IMR-90 (cell line): Measurements from ENCODE around the gene CACNG7. TPM values are rescaled to one million over a fixed set of nuclear protein-coding genes. Genes with fewer than 3 reads are reported as not detected.

ENCODE experiments used
- ATAC-seq: fragments of 200-7000 bp; cut with Tn5 transposase; 2 replicates; pipeline ENCODE4 v1.9.1; 2020; ENCODE audit warnings: low read depth, mild to moderate bottlenecking, moderate library complexity
- BruUV-seq: library from RNA; stranded (reverse); fragments of 400-500 nt; replicated peaks from 2 replicates; lab custom pipeline; 2021; lab: Mats Ljungman, UMichigan
- CTCF ChIA-PET: fragments of 300-600 bp; formaldehyde crosslinking; extraction: SDS; loops from one replicate; lab custom pipeline; 2021; ENCODE audit warnings: antibody characterized with exemption; lab: Yijun Ruan, JAX
- POLR2A ChIA-PET: fragments of 300-600 bp; sonication (Branson Sonifier 250); formaldehyde crosslinking; loops from one replicate; lab custom pipeline; 2022; ENCODE audit warnings: antibody characterized with exemption; ENCODE audit not compliant: unreplicated experiment; lab: Charles Lee
- DNase-seq: peaks from one replicate; pipeline ENCODE4 v3.0.0; 2013
- H2AFZ ChIP-seq: replicated peaks from 2 replicates; pipeline ENCODE3; 2013; ENCODE audit warnings: low read length, mild to moderate bottlenecking; ENCODE audit not compliant: poor library complexity
- H2AK5ac ChIP-seq: 2 replicates; pipeline ENCODE4 v1.6.1; 2013; ENCODE audit warnings: low read depth, low read length, inconsistent platforms
- H2AK9ac ChIP-seq: replicated peaks from 2 replicates; pipeline ENCODE3; 2013; ENCODE audit warnings: mild to moderate bottlenecking, low read depth, low read length, moderate library complexity; ENCODE audit not compliant: poor library complexity
- H2BK120ac ChIP-seq: 2 replicates; pipeline ENCODE4 v1.6.1; 2013; ENCODE audit warnings: low read depth, low read length, inconsistent platforms
- H2BK15ac ChIP-seq: 3 replicates; pipeline ENCODE4 v1.6.1; 2013; ENCODE audit warnings: low read depth, low read length, inconsistent platforms
- H2BK20ac ChIP-seq: 2 replicates; pipeline ENCODE4 v1.6.1; 2013; ENCODE audit warnings: low read depth, mild to moderate bottlenecking, inconsistent platforms, low read length, moderate library complexity
- H2BK5ac ChIP-seq: 2 replicates; pipeline ENCODE4 v1.6.1; 2013; ENCODE audit warnings: mild to moderate bottlenecking, low read depth, low read length, inconsistent platforms; ENCODE audit not compliant: poor library complexity, severe bottlenecking
- H3K14ac ChIP-seq: replicated peaks from 2 replicates; pipeline ENCODE4 v1.6.1; 2013; ENCODE audit warnings: low read depth, low read length, inconsistent platforms
- H3K18ac ChIP-seq: 2 replicates; pipeline ENCODE4 v1.6.1; 2013; ENCODE audit warnings: low read depth, low read length, control low read depth
- H3K23ac ChIP-seq: 2 replicates; pipeline ENCODE4 v1.6.1; 2013; ENCODE audit warnings: low read depth, low read length, inconsistent platforms
- H3K27ac ChIP-seq: 2 replicates; pipeline ENCODE4 v1.5.1; 2013; ENCODE audit warnings: mild to moderate bottlenecking, control low read depth, low read length; ENCODE audit not compliant: insufficient read depth
- H3K27me3 ChIP-seq: 2 replicates; pipeline ENCODE4 v1.6.1; 2013; ENCODE audit warnings: low read length; ENCODE audit not compliant: control insufficient read depth, insufficient read depth
- H3K36me3 ChIP-seq: 2 replicates; pipeline ENCODE4 v1.6.1; 2013; ENCODE audit warnings: low read length, mixed read lengths; ENCODE audit not compliant: control insufficient read depth, insufficient read depth
- H3K4ac ChIP-seq: 2 replicates; pipeline ENCODE4 v1.6.1; 2013; ENCODE audit warnings: low read depth, low read length, inconsistent platforms
- H3K4me1 ChIP-seq: 2 replicates; pipeline ENCODE4 v1.6.1; 2013; ENCODE audit warnings: low read length, mixed read lengths; ENCODE audit not compliant: control insufficient read depth, insufficient read depth
- H3K4me2 ChIP-seq: 2 replicates; pipeline ENCODE4 v1.6.1; 2013; ENCODE audit warnings: low read depth, mild to moderate bottlenecking, control low read depth, low read length, moderate library complexity
- H3K4me3 ChIP-seq: 2 replicates; pipeline ENCODE4 v1.5.1; 2013; ENCODE audit warnings: low read depth, mild to moderate bottlenecking, control low read depth, low read length, moderate library complexity; ENCODE audit not compliant: insufficient read depth
- H3K56ac ChIP-seq: 2 replicates; pipeline ENCODE4 v1.6.1; 2013; ENCODE audit warnings: low read length, inconsistent platforms; ENCODE audit not compliant: insufficient read depth; ENCODE audit errors: extremely low read depth
- H3K79me1 ChIP-seq, 2 experiments: 2 replicates each; pipeline ENCODE4 v1.6.1; 2013; ENCODE audit warnings: low read length in 2 of 2, inconsistent platforms in 1 of 2, low read depth in 1 of 2
- H3K9ac ChIP-seq: 2 replicates; pipeline ENCODE4 v1.6.1; 2013; ENCODE audit warnings: low read depth, low read length, control low read depth
- H3K9me1 ChIP-seq: 2 replicates; pipeline ENCODE4 v1.6.1; 2013; ENCODE audit warnings: low read length, inconsistent platforms; ENCODE audit not compliant: insufficient read depth
- H3K9me3 ChIP-seq: 2 replicates; pipeline ENCODE4 v1.6.1; 2013; ENCODE audit warnings: low read length; ENCODE audit not compliant: control insufficient read depth, insufficient read depth
- H4K20me1 ChIP-seq: 2 replicates; pipeline ENCODE4 v1.6.1; 2013; ENCODE audit warnings: low read length, inconsistent platforms; ENCODE audit not compliant: insufficient read depth
- H4K5ac ChIP-seq: 2 replicates; pipeline ENCODE4 v1.6.1; 2013; ENCODE audit warnings: mild to moderate bottlenecking, low read depth, low read length, control low read depth
- H4K8ac ChIP-seq, 2 experiments: 2 replicates each; pipeline ENCODE4 v1.6.1; 2013; ENCODE audit warnings: low read depth in 2 of 2, low read length in 2 of 2, control low read depth in 1 of 2, inconsistent platforms in 1 of 2
- H4K91ac ChIP-seq: 2 replicates; pipeline ENCODE4 v1.6.1; 2013; ENCODE audit warnings: low read depth, low read length, inconsistent platforms; ENCODE audit not compliant: insufficient read depth
- MAFK ChIP-seq: IDR thresholded peaks from 2 replicates; pipeline ENCODE4 v1.6.1; 2012; ENCODE audit warnings: low read depth, low read length, improper control_type of control experiment
- MAZ ChIP-seq: IDR thresholded peaks from 2 replicates; pipeline ENCODE4 v1.6.1; 2012; ENCODE audit warnings: low read depth, mild to moderate bottlenecking, low read length, improper control_type of control experiment, moderate library complexity, borderline replicate concordance
- POLR2A ChIP-seq: IDR thresholded peaks from 2 replicates; pipeline ENCODE4 v1.6.1; 2012; ENCODE audit warnings: mild to moderate bottlenecking, low read depth, low read length
- SMC3 ChIP-seq: fragments of 150-350 bp; IDR thresholded peaks from 2 replicates; pipeline ENCODE4 v1.6.1; 2016; ENCODE audit warnings: low read depth, mild to moderate bottlenecking, antibody characterized with exemption, low read length, moderate library complexity
- WGBS, 2 experiments: methylation state at CpG; one replicate each; pipeline versions ENCODE4 v1.1.5 to v1.1.7; 2013; ENCODE audit warnings: missing lambda C conversion rate in 2 of 2; ENCODE audit not compliant: insufficient read length in 1 of 2; ENCODE audit errors: extremely low coverage in 2 of 2; 5-methylcytosine and 5-hydroxymethylcytosine counted together
- dilution Hi-C: fragments of 300-500 bp; cut with HindIII; formaldehyde crosslinking; loops from one replicate; pipeline ENCODE4 v1.14.3; 2018; ENCODE audit warnings: low sequenced_read_pairs; ENCODE audit not compliant: unreplicated experiment
- in situ Hi-C: fragments of 300-500 bp; cut with MboI; formaldehyde crosslinking; loops from 3 replicates; pipeline ENCODE4 v1.14.3; 2019; ENCODE audit warnings: low sequenced_read_pairs, inconsistent platforms, mixed read lengths
- intact Hi-C: fragments of 100-400 bp; cut with micrococcal nuclease; formaldehyde crosslinking; loops from 2 replicates; pipeline ENCODE4 v1.10.0; 2022
- polyA plus RNA-seq, 3 experiments: library from polyadenylated mRNA; depleted of rRNA; stranded (reverse); fragments of >200 nt; gene quantifications; 2 replicates each; pipeline ENCODE4 v1.2.3, GENCODE V29; 2012; ENCODE audit warnings: low replicate concordance in 1 of 3
- total RNA-seq: library from RNA; depleted of rRNA; stranded (reverse); fragments of >200 nt; gene quantifications from 2 replicates; pipeline ENCODE4 v1.2.3, GENCODE V29; 2012

The CACNG7 gene
- total and polyA plus RNA-seq, 2 of the 4 experiments (the other 2 are of a cell fraction), result 0.36 to 6.7 TPM

DNA sequence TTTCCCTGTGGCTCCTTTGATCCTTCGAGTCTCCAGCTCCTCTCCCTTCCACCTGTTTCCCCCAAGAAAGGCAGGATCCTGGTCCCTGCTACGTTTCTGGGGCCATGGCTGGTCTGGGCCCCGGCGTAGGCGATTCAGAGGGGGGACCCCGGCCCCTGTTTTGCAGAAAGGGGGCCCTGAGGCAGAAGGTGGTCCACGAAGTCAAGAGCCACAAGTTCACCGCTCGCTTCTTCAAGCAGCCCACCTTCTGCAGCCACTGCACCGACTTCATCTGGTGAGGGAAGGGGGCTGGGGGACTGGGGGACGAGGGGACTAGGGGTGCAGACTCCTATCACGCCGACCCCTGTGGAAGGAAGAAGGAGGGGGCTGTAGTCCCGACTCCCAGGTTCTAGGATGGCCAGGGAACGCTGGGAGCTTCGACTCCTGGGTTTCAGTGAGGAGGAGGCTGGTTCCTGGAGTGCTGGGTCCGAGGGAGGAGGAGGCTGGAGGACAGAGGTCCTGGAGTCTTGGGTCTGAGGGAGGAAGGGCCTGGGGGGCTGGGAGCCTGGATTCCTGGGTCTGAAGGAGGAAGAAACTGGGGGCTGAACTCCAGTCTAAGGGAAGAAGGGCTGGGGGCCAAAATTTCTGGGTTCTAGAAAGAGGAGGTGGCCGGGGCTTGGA, 26.6 kb upstream of the CACNG7 start (continued):
- TF ChIP-seq MAFK, result no peak

DNA sequence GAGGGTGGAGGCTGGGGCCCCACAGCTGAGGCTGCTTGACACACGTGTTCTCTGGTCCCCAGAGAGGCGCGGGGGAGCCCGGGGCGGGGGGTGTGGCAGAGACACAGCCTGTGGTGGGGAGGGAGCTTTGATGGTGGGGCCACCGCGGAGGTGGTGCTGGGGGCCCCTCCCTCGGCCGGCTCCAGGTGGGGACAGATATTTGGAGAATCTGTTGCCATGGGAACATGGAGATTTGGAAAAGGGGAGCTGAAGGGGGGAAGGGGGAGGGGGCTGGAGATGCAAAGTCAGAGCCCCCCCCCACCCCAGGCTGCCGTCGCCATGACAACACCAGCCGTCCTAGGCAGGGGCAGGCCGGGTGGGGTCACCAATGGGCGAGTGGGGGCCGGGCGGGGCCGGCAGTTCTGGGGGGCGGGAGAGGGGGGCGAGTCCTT, 25.8 kb upstream of the CACNG7 start:
- Histone ChIP-seq H3K4ac (no peak overlapping the region), H3K23ac (no peak overlapping the region), H2AK9ac (no peak overlapping the region), H3K36me3 (no peaks in the 10 kb centered on the region), H2AK5ac (no peak overlapping the region), H3K4me3 (no peak overlapping the region), H3K56ac (no peak overlapping the region), H3K27me3 (peaks cover 51% of the 10 kb centered on the region), H4K8ac (no peak overlapping the region), H2BK20ac (no peak overlapping the region), H2BK5ac (no peak overlapping the region), H3K14ac (no peak overlapping the region), H3K4me1 (peaks cover 5% of the 10 kb centered on the region), H4K20me1 (no peaks in the 10 kb centered on the region), H3K79me1 (no peaks in the 10 kb centered on the region), H3K18ac (no peak overlapping the region), H2AFZ (no peak overlapping the region), H4K5ac (no peak overlapping the region), H3K4me2 (no peak overlapping the region), H3K27ac (no peak overlapping the region), H3K9me1 (peaks cover 4% of the 10 kb centered on the region; the same call in 1 of the 2 replicates), H2BK15ac (no peak overlapping the region), H2BK120ac (no peak overlapping the region), H3K9ac (no peak overlapping the region), H4K91ac (no peak overlapping the region), H3K9me3 (no peaks in the 10 kb centered on the region)
- in situ Hi-C loops (loop anchor here (10.0 kb wide), 1 partner anchor 142 kb away; no protein-coding TSS in a partner anchor), intact Hi-C loops (no loop called here), dilution Hi-C loops (no loop called here)
- no peak for DNase-seq
- no CpG with 5 or more reads among the region's 19 CpGs for WGBS, 2 experiments
- ChIA-PET POLR2A (interaction anchor here (0.6 kb wide), 1 partner anchor 9 kb away, joined by 3 read pairs; no protein-coding TSS in a partner anchor), CTCF (no interaction called here)
- BruUV-seq, result no TSS peak
- TF ChIP-seq POLR2A (no peak), SMC3 (no peak), MAZ (no peak)
- ATAC-seq, result no peak
